ENCODE measurements around the gene CPE. TPM values are rescaled to one million over a fixed set of nuclear protein-coding genes. Genes with fewer than 3 reads are reported as not detected.

CPE gene
- total and polyA plus RNA-seq, 12 donors = 16.9 to 57.6 (median 26.6) TPM

- DNase-seq (no peak), ATAC-seq (peak in 1 of 8 donors; percentile 10)
- 87 to 91% methylated on average over 14 of the region's 14 CpGs for WGBS, 2 donors
- H3K4me3 ChIP-seq = no peak overlapping the region
- H3K4me1 ChIP-seq = no peaks in the 10 kb centered on the region
- no peak for TF ChIP-seq CTCF (IDR thresholded peaks at IDR 0.05)
- H3K36me3 ChIP-seq = no peaks in the 10 kb centered on the region
- intact Hi-C loops (cut with DNase I) = no loop called here
- H3K27me3 ChIP-seq = no peaks in the 10 kb centered on the region
- H3K9me3 ChIP-seq = peaks cover 0 to 31% (median 13%) of the 10 kb centered on the region in 11 donors
- H3K27ac ChIP-seq = no peak overlapping the region
Measured at GRCh38 chr4:165476214-165477098, 97.6 kb downstream of the CPE start.

GRCh38 chr4:165477799-165478198 lies 99.0 kb downstream of the CPE start:
- no peak for DNase-seq
- Histone ChIP-seq H3K4me1 (no peaks in the 10 kb centered on the region), H3K27me3 (no peaks in the 10 kb centered on the region), H3K27ac (no peak overlapping the region), H3K36me3 (no peaks in the 10 kb centered on the region), H3K4me3 (no peak overlapping the region), H3K9me3 (peaks cover 0 to 18% (median 5%) of the 10 kb centered on the region in 11 donors)
- no peak for ATAC-seq
- TF ChIP-seq CTCF (IDR thresholded peaks at IDR 0.05) = no peak
- 66 to 69% methylated on average over 4 of the region's 4 CpGs for WGBS, 2 donors
- intact Hi-C loops (cut with DNase I) = no loop called here

GRCh38 chr4:165478260-165478659 lies 99.5 kb downstream of the CPE start:
- Histone ChIP-seq H3K27ac (no peak overlapping the region), H3K4me3 (no peak overlapping the region), H3K36me3 (no peaks in the 10 kb centered on the region), H3K27me3 (no peaks in the 10 kb centered on the region), H3K4me1 (no peaks in the 10 kb centered on the region), H3K9me3 (peaks cover 0 to 13% (median 2%) of the 10 kb centered on the region in 11 donors)
- TF ChIP-seq CTCF (IDR thresholded peaks at IDR 0.05) = no peak
- intact Hi-C loops (cut with DNase I) = no loop called here
- DNase-seq (no peak), ATAC-seq (no peak)
- WGBS, 2 donors = 95 to 96% methylated on average over 1 of the region's 1 CpG

- DNase-seq (no peak), ATAC-seq (no peak)
- intact Hi-C loops (cut with DNase I) = no loop called here
- H3K4me1 ChIP-seq = no peaks in the 10 kb centered on the region
- no peaks in the 10 kb centered on the region for H3K27me3 ChIP-seq
- no peaks in the 10 kb centered on the region for H3K9me3 ChIP-seq
- H3K4me3 ChIP-seq = no peak overlapping the region
- H3K36me3 ChIP-seq = peaks cover 0 to 7% (median 0%) of the 10 kb centered on the region in 9 donors
- TF ChIP-seq CTCF (IDR thresholded peaks at IDR 0.05) = no peak
- H3K27ac ChIP-seq = no peak overlapping the region
- WGBS, 2 donors = 79 to 80% methylated on average over 3 of the region's 3 CpGs
Measured at GRCh38 chr4:165481053-165481835, 102.4 kb downstream of the CPE start.

Measured in heart right ventricle (tissue), 16 donors.